OCI-LY7 (cell line): Measurements from ENCODE around the gene NCAM1. TPM values are rescaled to one million over a fixed set of nuclear protein-coding genes. Genes with fewer than 3 reads are reported as not detected.

Experiments
- BruUV-seq: library from RNA; stranded (reverse); fragments of 400-500 nt; replicated peaks from 2 replicates; lab custom pipeline; 2021; lab: Mats Ljungman, UMichigan
- CTCF ChIA-PET: fragments of 300-600 bp; sonication (Branson Sonifier 250); formaldehyde crosslinking; loops from one replicate; lab custom pipeline; 2022; ENCODE audit warnings: antibody characterized with exemption; ENCODE audit not compliant: unreplicated experiment; lab: Charles Lee
- POLR2A ChIA-PET: fragments of 300-600 bp; sonication (Branson Sonifier 250); formaldehyde crosslinking; loops from one replicate; lab custom pipeline; 2022; ENCODE audit warnings: antibody characterized with exemption; lab: Charles Lee
- DNase-seq: peaks from one replicate; pipeline ENCODE4 v3.0.0-alpha.2; 2015; ENCODE audit warnings: low spot score
- H2AFZ ChIP-seq: fragments of 200-600 bp; sonication (generic), shearing (Covaris generic); 2 replicates; pipeline ENCODE4 v1.6.1; 2014; ENCODE audit warnings: mild to moderate bottlenecking, antibody characterized with exemption, low read length, moderate library complexity
- H3K27ac ChIP-seq: fragments of 200-600 bp; sonication (generic); 2 replicates; pipeline ENCODE4 v1.5.1; 2014; ENCODE audit warnings: mixed run types, low read depth, mild to moderate bottlenecking, moderate library complexity, low read length, inconsistent platforms; ENCODE audit not compliant: poor library complexity, severe bottlenecking
- H3K36me3 ChIP-seq: fragments of 200-600 bp; sonication (generic); 2 replicates; pipeline ENCODE4 v1.6.1; 2014; ENCODE audit warnings: mild to moderate bottlenecking, antibody characterized with exemption, low read length, moderate library complexity, mixed read lengths; ENCODE audit not compliant: insufficient read depth
- H3K4me1 ChIP-seq: fragments of 200-600 bp; sonication (generic); 2 replicates; pipeline ENCODE4 v1.5.1; 2014; ENCODE audit warnings: mild to moderate bottlenecking, low read length; ENCODE audit not compliant: insufficient read depth, poor library complexity, severe bottlenecking
- H3K4me2 ChIP-seq: fragments of 200-600 bp; sonication (generic); 2 replicates; pipeline ENCODE4 v1.6.1; 2014; ENCODE audit warnings: mild to moderate bottlenecking, low read length
- H3K4me3 ChIP-seq: fragments of 200-600 bp; sonication (generic); 2 replicates; pipeline ENCODE4 v1.5.1; 2014; ENCODE audit warnings: mild to moderate bottlenecking, low read depth, low read length; ENCODE audit not compliant: poor library complexity, severe bottlenecking
- H3K79me2 ChIP-seq: fragments of 200-600 bp; sonication (generic); 2 replicates; pipeline ENCODE4 v1.6.1; 2016; ENCODE audit warnings: low read depth, mild to moderate bottlenecking, low read length, moderate library complexity, mixed read lengths; ENCODE audit not compliant: insufficient read depth
- H3K9me2 ChIP-seq: fragments of 200-600 bp; sonication (generic); 2 replicates; pipeline ENCODE4 v1.6.1; 2016; ENCODE audit warnings: mild to moderate bottlenecking, low read length, mixed read lengths; ENCODE audit not compliant: insufficient read depth
- H3K9me3 ChIP-seq: fragments of 200-600 bp; sonication (generic); 2 replicates; pipeline ENCODE4 v1.6.1; 2014; ENCODE audit warnings: mild to moderate bottlenecking, mixed run types, low read length, mixed read lengths
- H4K20me1 ChIP-seq: fragments of 200-600 bp; sonication (generic); 2 replicates; pipeline ENCODE4 v1.6.1; 2014; ENCODE audit warnings: mild to moderate bottlenecking, antibody characterized with exemption, low read length, moderate library complexity, mixed read lengths; ENCODE audit not compliant: insufficient read depth
- EZH2phosphoT487 ChIP-seq: fragments of 200-600 bp; sonication (generic); IDR thresholded peaks from 2 replicates; pipeline ENCODE4 v1.6.1; 2018; ENCODE audit warnings: low read depth, borderline replicate concordance, mild to moderate bottlenecking, mixed run types, antibody characterized with exemption, low read length, moderate library complexity, mixed read lengths
- intact Hi-C: fragments of 100-400 bp; cut with micrococcal nuclease; formaldehyde crosslinking; loops from one replicate; pipeline ENCODE4 v1.10.0; 2022; ENCODE audit not compliant: unreplicated experiment
- total RNA-seq, 2 experiments: library from RNA; depleted of rRNA in 1 of 2; stranded (reverse); fragments of >200 nt in 1 of 2; shearing (Covaris generic) in 1 of 2; gene quantifications; 2 replicates each; pipeline ENCODE4 v1.2.3, GENCODE V29; 2014 to 2022
- TF ChIP-seq, protein P1 (sequence below): fragments of 200-600 bp; sonication (generic); conservative IDR thresholded peaks from 2 replicates; pipeline ENCODE4 v1.5.1; 2014; ENCODE audit warnings: mild to moderate bottlenecking, antibody characterized with exemption, low read length, moderate library complexity, mixed read lengths

Gene NCAM1
- total RNA-seq, 2 experiments from 2014 or later = not detected

DNA sequence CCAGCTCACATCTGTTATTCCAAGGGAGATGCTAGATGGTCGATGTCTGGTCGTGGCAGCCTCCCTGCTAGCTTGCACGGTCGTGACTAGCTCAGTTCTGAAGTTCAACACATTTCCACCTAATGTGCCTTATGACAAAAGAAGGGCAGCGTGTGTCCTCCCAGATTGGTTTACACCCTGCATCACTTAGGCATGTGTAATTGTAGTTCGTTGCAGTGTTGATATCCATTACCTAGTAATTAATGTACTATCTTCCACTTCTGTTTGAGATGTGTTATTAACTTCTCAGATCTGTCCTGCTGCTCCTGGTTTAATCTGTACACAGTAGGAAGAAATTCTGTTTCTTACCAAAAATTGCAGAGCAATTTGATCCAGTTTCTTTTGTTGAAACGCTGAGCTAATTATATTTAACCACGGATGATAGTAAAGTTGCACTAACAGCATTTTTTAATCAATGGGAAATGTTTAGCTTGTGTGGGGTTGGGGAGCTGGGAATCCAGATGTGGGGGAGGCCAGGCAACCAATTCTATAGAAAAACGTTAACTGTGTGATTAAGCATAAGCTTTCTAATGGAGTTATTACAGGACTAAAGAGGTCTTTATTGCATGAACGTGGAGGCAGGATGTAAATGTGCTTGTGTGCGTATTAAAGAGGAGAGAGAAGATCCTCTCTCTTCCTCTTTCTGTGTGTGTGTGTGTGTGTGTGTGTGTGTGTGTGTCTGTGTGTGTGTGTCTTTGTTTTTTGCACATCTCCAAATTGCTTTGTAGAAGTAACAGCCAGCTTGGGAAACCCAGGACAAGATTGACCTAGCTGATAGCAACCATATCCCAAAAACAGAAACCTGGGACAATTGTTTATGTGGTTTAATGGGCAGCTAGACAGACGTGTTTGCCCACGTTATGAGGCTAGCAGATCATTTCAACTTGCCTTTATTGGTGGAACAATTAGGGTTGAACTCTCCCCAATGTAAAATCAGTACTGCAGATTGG is 207.4 kb downstream of the NCAM1 start:
- Histone ChIP-seq H3K4me3 (no peak overlapping the region), H3K4me2 (no peak overlapping the region), H3K79me2 (no peaks in the 10 kb centered on the region), H3K9me3 (no peaks in the 10 kb centered on the region), H3K9me2 (no peaks in the 10 kb centered on the region), H3K36me3 (no peaks in the 10 kb centered on the region), H2AFZ (no peak overlapping the region), H3K27ac (no peak overlapping the region), H4K20me1 (no peaks in the 10 kb centered on the region), H3K4me1 (no peaks in the 10 kb centered on the region)
- no TSS peak for BruUV-seq
- DNase-seq = no peak
- TF ChIP-seq, protein P1, sequence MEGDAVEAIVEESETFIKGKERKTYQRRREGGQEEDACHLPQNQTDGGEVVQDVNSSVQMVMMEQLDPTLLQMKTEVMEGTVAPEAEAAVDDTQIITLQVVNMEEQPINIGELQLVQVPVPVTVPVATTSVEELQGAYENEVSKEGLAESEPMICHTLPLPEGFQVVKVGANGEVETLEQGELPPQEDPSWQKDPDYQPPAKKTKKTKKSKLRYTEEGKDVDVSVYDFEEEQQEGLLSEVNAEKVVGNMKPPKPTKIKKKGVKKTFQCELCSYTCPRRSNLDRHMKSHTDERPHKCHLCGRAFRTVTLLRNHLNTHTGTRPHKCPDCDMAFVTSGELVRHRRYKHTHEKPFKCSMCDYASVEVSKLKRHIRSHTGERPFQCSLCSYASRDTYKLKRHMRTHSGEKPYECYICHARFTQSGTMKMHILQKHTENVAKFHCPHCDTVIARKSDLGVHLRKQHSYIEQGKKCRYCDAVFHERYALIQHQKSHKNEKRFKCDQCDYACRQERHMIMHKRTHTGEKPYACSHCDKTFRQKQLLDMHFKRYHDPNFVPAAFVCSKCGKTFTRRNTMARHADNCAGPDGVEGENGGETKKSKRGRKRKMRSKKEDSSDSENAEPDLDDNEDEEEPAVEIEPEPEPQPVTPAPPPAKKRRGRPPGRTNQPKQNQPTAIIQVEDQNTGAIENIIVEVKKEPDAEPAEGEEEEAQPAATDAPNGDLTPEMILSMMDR = no peak
- no peak for TF ChIP-seq EZH2phosphoT487
- POLR2A ChIA-PET = interaction anchor here (0.7 kb wide), 2 partner anchors 10 to 271 kb away, joined by 3 read pairs; no protein-coding TSS in a partner anchor
- intact Hi-C loops = no loop called here
- CTCF ChIA-PET = no interaction called here

DNA sequence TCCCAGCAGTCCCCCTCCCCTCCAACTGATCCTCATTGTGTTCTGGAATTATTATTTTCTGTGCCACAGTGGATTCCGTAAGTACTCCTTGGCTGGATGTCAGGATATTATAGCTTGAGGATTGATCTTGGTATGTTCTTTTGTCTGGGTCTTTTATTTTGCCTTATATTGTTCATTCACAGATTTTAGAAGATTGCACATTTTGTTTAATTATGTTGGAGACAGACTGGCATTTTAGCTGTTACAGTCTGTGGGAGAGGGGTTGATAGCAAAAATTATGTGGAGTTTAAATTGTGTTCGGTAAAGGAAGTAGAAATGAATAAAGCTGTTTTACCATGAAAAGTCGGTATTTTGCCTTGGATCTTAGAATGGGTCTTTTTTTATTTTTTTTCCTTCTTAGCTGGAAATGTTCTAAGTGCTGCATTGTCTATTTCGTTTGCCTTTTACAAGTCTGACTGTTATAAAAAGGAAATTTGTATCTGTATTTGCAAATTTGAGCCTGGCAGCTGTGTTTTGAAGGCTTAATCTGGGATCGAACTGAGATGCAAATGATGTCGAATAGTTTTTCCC is 211.2 kb downstream of the NCAM1 start:
- BruUV-seq = no TSS peak
- Histone ChIP-seq H3K36me3 (no peaks in the 10 kb centered on the region), H3K9me2 (no peaks in the 10 kb centered on the region), H3K4me2 (no peak overlapping the region), H2AFZ (no peak overlapping the region), H3K4me1 (no peaks in the 10 kb centered on the region), H3K9me3 (no peaks in the 10 kb centered on the region), H4K20me1 (no peaks in the 10 kb centered on the region), H3K27ac (no peak overlapping the region), H3K79me2 (no peaks in the 10 kb centered on the region), H3K4me3 (no peak overlapping the region)
- POLR2A ChIA-PET = no interaction called here
- TF ChIP-seq, protein P1 = no peak
- TF ChIP-seq EZH2phosphoT487 = no peak
- CTCF ChIA-PET = no interaction called here
- intact Hi-C loops = no loop called here
- DNase-seq = no peak
